ENCODE data around the gene SREK1. TPM values are rescaled to one million over a fixed set of nuclear protein-coding genes. Genes with fewer than 3 reads are reported as not detected.

Gene SREK1
- total and polyA plus RNA-seq, 7 donors = 13.4 to 29.8 (median 25.1) TPM

DNA sequence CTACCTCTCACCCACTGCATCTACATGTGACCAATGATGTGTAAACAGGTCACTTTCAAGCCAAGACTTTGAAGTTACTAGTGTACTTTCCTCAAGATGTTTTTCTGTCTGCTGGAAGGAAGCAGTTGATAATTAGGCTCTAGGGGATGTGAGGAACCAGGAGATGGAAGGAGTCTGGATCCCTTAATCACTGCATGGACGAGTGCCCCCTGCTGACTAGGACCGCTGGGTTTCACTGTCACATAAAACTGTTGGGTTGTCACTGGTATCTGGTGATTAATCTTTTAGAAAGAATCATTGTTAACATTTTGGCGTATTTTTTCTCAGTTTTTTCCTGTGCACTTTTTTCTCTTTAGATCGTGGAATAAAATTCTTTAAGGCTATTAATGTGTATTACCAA is 79.5 kb downstream of the SREK1 start:
- DNase-seq (no peak), ATAC-seq (no peak)
- peaks cover 6% of the 10 kb centered on the region for H3K9me3 ChIP-seq
- 51 to 60% (median 53%) methylated on average over 4 of the region's 4 CpGs for WGBS, 3 donors
- H3K4me3 ChIP-seq = no peak overlapping the region
- no peak overlapping the region for H3K27ac ChIP-seq
- no peaks in the 10 kb centered on the region for H3K27me3 ChIP-seq (ENCODE audit: insufficient read depth in 3 of 3, low read length in 2 of 3)
- H3K4me1 ChIP-seq = no peaks in the 10 kb centered on the region
- intact Hi-C loops (cut with DNase I) = no loop called here
- H3K36me3 ChIP-seq (ENCODE audit: insufficient read depth in 1 of 2, low read depth in 1 of 2) = no peaks in the 10 kb centered on the region
- no peak for TF ChIP-seq CTCF (IDR thresholded peaks at IDR 0.05)

- ATAC-seq (no peak), DNase-seq (no peak)
- Histone ChIP-seq H3K27me3 (ENCODE audit: insufficient read depth in 3 of 3, low read length in 2 of 3) (no peaks in the 10 kb centered on the region), H3K27ac (no peak overlapping the region), H3K9me3 (peaks cover 6% of the 10 kb centered on the region), H3K36me3 (ENCODE audit: insufficient read depth in 1 of 2, low read depth in 1 of 2) (no peaks in the 10 kb centered on the region), H3K4me1 (no peaks in the 10 kb centered on the region), H3K4me3 (no peak overlapping the region)
- intact Hi-C loops (cut with DNase I) = no loop called here
- TF ChIP-seq CTCF (IDR thresholded peaks at IDR 0.05) = no peak
- 84 to 92% (median 88%) methylated on average over 3 of the region's 3 CpGs for WGBS, 3 donors
Observed at GRCh38 chr5:66224274-66224673, 80.2 kb downstream of the SREK1 start.

- intact Hi-C loops (cut with DNase I) = no loop called here
- Histone ChIP-seq H3K27ac (no peak overlapping the region), H3K9me3 (peaks cover 6% of the 10 kb centered on the region), H3K4me3 (no peak overlapping the region), H3K36me3 (ENCODE audit: insufficient read depth in 1 of 2, low read depth in 1 of 2) (no peaks in the 10 kb centered on the region), H3K27me3 (ENCODE audit: insufficient read depth in 3 of 3, low read length in 2 of 3) (no peaks in the 10 kb centered on the region), H3K4me1 (no peaks in the 10 kb centered on the region)
- ATAC-seq (no peak), DNase-seq (no peak)
- no peak for TF ChIP-seq CTCF (IDR thresholded peaks at IDR 0.05)
- WGBS, 3 donors = 84 to 85% (median 84%) methylated on average over 8 of the region's 8 CpGs
Observed at GRCh38 chr5:66224773-66225553, 80.9 kb downstream of the SREK1 start.

- WGBS, 3 donors = 73 to 75% (median 75%) methylated on average over 1 of the region's 1 CpG
- Histone ChIP-seq H3K36me3 (ENCODE audit: insufficient read depth in 1 of 2, low read depth in 1 of 2) (no peaks in the 10 kb centered on the region), H3K4me3 (no peak overlapping the region), H3K27me3 (ENCODE audit: insufficient read depth in 3 of 3, low read length in 2 of 3) (no peaks in the 10 kb centered on the region), H3K27ac (no peak overlapping the region), H3K4me1 (no peaks in the 10 kb centered on the region), H3K9me3 (peaks cover 6% of the 10 kb centered on the region)
- DNase-seq (no peak), ATAC-seq (no peak)
- TF ChIP-seq CTCF (IDR thresholded peaks at IDR 0.05) = no peak
- intact Hi-C loops (cut with DNase I) = no loop called here
Observed at GRCh38 chr5:66230551-66230950, 86.5 kb downstream of the SREK1 start.

- no peak for DNase-seq
- Histone ChIP-seq H3K27ac (no peak overlapping the region), H3K4me3 (no peak overlapping the region), H3K9me3 (no peaks in the 10 kb centered on the region), H3K36me3 (ENCODE audit: insufficient read depth in 1 of 2, low read depth in 1 of 2) (no peaks in the 10 kb centered on the region), H3K4me1 (no peaks in the 10 kb centered on the region), H3K27me3 (ENCODE audit: insufficient read depth in 3 of 3, low read length in 2 of 3) (no peaks in the 10 kb centered on the region)
- WGBS, 3 donors = 63 to 74% (median 64%) methylated on average over 2 of the region's 2 CpGs
- ATAC-seq = no peak
- intact Hi-C loops (cut with DNase I) = no loop called here
- TF ChIP-seq CTCF (IDR thresholded peaks at IDR 0.05) = no peak
Observed at GRCh38 chr5:66231508-66231907, 87.4 kb downstream of the SREK1 start.

Measured in psoas muscle (tissue), 8 donors.